GM21447 (cell line): ENCODE measurements around the gene PRSS56.

Experiments
- ATAC-seq: cut with Tn5 transposase; IDR thresholded peaks from one replicate; pipeline ENCODE4 v1.9.1; 2021; ENCODE audit not compliant: unreplicated experiment

Gene PRSS56

DNA sequence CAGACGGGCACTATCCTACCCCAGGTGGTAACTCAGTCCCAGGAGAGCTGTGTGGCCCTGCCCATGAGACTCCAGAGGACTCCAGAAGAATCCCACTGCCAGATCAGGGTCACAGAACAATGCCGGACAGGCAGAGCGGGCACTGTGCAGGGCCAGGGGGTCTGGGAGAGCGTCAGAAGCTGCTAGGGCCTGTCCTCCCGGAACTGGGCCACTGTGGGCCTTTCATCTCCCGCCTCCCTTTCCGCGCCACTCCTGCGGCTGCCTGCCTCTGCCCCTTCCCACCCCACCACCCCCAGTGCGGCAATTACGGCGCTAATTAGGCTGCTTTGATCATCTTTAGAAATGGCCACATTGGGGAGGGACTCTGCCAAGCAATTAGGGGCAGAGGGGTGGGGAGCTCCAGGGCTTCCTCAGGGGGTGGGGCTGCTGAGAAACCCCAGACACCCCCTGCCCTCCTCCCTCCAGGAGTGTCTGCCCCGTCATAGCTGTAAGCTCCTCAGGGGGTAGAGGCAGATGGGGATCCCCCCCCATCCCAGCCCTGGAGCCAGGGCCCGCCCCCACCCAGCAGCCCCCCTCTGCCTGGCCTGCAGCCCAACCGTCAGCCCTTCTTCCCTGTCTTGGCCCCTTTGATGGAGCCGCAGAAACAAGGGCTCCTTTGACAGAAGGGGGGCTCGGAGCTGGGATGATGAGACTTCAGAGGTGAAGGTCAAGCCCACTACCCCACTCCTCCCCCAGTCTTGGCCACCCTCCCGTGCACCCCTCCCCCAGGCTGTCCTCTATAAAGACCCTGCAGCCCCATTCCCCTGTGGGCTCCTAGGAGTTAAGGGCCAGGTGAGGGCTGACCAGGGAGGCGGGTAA, at the start of gene PRSS56:
Gene PRSS56 (plus strand): TSS at position 808 of the 858 bp plus-strand sequence. CDS start 211 bp downstream, outside the sequence.
- ATAC-seq = no peak

DNA sequence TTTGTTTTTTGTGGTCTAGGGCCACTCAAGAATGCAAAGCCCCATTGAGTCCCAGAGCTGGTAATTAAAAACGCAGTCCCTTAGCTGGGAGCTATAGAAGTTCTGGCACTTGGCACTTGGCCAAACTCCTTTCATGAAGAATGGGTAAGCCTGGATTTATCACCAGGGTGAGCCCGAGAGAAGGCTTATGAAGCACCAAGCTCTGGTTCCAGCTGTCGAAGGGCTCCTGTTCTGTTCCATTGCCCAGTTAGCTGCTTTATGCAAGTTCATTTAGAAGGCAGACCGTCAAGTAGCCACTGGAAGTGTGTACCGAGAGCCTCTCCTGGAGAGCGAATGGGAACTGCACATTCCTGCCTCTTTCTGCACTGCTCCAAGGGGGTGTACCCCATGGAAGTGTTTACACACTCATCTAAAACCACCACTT, 46.7 kb upstream of the PRSS56 start:
- no peak for ATAC-seq

DNA sequence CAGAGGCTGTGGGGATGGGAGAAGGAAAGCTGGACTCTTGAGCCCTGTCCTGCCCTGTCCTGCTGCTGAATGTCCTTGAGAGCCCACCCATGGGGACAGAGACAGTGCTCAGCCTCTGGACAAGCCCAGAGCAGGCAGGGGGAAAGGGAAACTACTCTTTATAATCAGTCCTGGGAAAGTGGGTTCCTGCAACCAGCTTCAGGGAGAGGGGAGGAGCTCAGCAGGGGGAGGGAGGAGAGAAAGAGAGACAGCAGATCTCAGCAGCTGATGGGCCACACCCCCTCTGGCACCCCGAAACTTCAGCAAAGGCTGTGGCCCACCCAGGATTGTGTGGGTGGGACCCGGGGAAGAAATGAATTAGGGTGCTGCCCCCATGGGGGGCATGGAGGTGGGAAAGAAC, 44.1 kb upstream of the PRSS56 start:
- no peak for ATAC-seq

DNA sequence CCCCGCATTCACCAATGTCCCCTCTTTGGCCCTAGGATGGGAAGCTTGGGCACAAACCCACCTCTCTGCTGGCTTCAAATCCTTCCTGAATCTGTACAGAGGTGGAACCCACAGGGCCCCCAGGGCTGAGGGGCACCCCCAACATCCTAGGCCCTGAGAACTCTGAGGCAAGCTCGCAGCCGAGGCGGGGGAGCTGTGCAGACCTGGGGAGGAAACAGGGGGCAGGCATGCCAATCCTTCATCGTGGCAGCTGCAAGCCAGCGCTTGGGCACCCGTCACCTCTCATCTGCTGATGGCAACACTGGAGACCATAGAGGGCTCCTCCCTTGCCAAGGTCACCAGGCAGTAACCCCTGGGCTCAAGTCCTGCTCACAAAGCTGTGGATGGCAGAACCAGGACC, 43.4 kb upstream of the PRSS56 start:
- no peak for ATAC-seq

DNA sequence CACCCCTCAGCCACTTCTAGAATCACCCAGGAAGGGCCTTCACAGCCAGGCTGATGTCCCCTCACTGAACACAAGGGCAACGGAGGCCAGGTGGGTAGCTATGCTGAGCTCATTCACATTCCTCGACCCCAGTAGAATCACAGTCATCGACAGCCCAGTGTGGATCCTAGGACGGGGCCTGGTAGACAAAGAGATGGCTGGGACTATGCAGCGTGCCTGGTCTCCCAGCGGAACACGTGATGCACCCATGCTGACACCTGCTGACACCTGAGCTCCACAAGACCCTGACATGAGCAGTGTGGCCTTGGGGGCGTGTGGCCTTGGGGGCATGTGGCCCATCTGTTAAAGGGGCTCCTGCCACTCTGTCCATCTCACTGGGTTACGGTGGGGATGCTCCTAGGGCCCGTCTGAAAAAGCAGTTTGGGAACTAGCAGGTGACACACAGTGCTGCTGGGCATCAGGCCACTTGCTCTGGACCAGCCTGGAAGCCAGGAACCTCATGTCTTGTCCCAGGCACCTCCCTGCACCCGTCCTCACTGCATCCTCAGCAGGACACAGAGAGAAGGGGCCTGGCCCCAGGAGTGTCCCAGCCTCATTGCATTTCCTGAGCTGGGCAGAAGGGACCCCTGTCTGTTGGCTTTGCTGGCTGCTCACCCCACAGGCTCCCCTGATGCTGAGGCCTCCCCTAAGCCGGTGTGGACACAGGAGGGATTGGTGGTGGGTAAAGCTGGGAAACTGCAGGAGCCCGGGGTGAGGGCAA, 42.3 kb upstream of the PRSS56 start:
- ATAC-seq = no peak

DNA sequence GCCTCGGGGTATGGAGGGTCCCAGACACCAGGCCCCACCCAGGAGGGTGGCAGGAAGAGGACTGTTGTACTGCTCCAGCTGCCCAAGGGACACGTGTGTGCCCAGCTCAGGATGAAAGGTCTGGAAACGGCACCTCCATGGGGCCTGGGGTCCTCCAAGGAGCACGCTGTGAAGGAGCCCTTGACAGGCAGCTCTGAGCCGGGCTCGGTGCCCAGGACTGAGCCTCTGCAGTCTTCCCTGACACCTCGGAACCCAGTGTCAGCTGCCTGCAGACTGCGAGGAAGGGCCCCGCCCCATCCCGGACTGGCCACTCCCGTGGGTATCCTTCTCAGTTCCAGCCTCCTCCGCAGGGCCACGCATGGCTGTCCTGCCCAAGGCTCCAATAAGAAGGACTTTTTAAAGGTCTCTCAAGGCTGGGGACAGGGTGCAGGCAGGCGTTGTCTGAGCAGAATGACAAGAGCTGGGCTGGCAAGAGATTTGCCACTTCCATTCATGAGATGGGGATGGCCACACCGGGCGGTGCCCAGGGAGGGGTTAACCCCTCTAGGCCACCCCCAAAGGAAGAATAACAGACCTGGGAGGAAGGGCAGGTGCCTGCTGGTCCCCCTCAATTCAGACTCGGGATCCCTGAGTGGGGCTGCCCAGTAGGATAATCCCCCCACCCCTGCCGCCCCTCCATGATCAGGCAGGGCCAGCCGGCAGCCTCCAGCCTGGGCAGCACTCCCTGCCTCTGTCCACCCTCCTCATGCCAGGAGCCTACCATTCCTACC, 41.4 kb upstream of the PRSS56 start:
- ATAC-seq = no peak

DNA sequence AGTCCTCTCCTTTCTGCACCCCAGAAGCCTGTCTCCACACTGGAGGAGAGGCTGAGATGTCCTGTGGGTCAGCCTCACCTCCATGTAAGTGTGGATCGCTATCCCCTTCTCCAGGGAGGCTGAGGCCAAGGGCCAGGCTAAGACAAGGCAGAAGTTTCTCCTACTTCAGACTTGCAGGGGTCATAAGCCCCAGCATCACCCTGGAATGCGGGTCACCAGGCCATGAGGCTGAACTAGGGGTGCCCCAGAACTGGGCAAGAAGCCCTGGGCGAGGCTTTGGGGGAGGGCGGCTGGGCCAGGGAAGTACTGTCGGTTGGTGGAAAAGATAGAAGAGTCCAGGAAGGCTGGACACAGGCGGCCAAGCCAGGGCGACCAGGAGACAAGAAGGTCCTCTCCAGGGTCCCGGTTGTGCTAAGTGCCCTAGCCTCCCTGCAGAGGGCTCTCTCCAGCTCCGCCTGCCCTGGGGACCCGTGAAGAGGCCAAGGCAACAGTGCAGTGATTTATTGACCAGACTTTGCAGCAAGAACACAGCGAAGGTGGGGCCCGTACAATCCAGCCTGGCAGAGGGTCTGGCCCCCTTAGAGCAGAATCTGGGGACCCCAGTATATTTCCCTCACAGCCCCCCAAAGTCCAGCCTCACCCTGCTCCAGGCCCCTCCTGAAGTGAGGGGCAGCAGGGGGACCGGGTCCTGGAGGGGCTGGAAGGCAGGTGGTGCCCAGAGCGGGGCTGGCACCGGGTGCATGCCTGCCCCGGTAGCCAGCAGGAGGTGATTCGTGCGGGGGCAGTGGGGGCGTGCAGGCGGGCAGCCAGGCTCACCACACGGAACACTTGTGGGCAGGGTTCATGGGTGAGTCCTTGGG, 40.6 kb upstream of the PRSS56 start:
- ATAC-seq = no peak

DNA sequence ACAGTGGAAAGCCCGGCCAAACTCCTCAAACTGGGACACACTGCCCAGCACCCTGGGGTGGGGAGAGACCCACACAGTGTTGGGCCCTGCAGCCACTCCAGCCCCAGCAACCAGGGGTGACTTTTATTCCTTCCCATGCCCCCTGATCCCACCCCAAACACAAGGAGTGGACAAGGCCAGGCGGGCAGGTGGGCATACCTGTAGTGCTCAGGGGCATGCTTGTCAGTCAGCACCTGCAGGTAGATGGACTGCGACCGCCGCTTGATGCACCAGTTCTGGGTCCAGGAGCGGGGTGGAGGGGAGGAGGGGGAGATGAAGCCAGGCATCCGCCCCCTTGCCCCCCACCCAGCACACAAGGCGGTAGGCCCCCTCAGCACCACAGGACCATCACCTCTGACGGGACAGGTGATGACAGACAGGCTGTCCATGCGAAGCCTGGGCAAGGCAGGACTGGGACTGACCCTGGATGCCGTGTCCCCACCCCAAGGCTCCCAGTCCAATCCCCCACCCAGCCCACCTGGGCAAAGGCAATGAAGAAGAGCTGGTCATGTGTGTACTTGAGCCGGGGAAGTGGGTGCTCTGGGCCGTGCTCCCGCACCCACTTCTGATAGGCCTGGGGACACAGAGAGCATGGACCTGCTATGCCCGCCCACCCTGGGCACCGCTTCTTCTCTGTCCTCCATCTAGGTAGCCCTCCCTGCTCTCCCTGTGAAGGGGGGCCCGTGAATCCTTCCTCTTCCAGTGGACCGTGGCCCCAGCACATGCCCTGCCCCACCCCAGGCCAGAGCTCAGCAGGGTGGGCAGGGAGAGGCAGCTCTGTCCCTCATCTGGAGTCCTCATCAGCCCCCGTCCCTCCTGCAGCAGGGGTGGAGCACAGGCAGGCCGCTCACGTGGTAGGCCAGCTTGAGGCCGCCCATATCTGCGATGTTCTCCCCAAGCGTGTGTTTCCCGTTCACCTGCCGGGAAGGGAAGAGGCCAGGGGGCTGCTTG, 39.7 kb upstream of the PRSS56 start:
- no peak for ATAC-seq

DNA sequence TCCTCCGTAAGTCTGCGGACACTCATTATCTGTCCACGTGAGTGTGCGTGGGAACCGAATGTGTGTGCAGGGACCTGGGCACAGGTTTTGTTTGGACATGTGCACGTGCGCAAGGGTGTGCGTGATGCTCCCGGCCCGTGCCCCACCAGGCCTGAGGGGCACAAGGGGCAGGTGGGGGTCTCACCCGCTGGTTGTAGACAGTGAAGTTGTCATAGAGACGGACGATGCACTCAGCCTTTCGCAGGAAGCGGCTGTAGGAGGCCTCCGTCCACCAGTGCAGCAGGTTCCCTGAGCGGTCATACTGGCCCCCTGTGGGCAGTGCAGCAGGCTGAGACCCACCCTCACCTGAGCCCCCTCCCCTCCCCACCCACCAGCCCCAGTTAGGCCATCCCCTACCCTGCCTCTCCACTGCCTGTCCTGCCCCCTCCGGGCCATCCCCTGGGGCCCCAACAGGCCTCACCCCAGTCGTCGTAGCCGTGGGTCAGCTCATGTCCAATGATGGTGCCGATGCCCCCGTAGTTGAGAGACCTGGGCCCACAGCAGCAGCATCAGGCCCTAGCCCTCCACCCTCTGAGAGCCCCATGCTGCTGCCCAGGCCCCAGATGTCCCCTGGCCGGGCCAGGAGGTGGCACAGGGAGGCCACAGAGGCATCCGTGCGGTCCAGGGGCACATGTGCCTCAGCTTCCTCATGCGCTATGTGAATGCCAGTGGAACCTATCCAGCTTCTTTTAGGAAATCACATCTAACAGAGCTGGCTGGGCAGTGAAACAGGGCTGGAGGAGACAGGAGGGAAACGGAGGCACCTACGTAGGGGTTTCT, 38.7 kb upstream of the PRSS56 start:
- no peak for ATAC-seq

DNA sequence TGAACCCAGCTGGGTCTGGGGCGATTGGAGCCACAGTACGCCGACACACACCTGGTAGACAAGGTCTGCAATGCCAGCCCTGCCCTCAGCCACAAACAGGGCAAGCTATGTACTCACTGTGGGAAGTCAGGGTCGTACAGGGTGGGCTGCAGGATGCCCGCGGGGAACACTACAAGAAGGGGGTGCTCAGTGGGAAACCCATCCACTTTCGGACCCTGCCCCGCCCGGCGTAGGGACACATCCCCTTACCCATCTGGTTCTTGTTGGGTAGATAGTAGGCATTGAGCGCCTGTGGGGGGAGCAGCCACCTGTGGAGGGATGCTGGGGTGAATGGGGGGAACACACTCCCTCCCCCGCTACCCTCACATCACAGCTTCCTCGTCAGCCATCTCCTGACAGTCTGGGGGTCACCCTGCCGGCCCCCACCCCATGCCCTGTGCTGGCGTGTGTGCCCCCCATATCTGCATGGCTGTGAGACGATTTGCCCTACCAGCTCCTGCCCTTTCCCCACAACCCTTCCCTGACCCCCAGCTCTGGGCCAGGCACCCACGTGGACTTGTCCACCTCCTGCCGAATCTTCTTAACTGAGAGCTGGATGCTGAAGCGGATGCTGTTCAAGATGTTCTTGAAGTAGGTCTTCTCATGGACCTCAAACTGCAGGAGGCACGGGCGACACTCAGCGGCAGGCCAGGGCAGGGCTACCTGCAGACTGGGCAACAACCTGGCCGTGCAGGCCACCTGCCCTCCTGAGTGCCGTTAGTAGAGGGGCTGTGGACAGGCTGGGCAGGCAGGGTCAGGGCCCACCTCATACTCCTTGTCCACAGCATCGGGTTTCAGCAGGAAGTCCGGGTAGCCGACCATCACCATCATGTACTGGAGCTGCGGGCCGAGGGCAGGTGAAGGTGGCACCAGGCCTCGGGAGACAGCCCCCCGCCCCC, 37.6 kb upstream of the PRSS56 start:
- ATAC-seq = no peak

DNA sequence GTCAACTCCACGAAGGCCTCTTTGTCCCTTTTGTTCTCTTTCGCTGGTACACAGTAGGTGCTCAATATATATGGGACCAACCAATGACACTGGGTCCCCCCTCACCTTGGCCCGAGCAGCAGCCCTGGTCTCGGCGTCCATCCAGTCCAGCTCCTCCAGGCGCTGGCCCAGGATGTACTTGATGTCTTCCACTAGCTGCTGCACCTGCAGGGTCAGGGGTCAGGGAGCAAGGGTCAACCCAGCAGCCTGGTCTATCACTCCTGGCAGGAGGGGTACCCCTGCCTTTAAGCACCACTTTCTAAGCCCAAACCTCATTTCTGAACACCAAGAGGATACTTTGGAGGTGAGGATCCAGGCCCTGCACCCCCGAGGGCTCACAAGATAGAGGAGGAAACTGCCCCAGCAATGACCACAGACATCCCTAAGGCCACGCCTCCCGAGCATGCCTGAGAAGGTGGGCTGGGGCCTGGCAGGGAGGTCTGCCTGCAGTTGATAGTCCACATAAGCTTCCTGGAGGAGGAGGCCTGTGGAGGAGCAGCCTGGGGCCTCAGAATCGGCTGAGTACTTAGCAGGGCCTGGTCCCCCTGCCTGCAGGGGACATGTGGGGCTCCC, 36.8 kb upstream of the PRSS56 start:
- ATAC-seq = no peak

DNA sequence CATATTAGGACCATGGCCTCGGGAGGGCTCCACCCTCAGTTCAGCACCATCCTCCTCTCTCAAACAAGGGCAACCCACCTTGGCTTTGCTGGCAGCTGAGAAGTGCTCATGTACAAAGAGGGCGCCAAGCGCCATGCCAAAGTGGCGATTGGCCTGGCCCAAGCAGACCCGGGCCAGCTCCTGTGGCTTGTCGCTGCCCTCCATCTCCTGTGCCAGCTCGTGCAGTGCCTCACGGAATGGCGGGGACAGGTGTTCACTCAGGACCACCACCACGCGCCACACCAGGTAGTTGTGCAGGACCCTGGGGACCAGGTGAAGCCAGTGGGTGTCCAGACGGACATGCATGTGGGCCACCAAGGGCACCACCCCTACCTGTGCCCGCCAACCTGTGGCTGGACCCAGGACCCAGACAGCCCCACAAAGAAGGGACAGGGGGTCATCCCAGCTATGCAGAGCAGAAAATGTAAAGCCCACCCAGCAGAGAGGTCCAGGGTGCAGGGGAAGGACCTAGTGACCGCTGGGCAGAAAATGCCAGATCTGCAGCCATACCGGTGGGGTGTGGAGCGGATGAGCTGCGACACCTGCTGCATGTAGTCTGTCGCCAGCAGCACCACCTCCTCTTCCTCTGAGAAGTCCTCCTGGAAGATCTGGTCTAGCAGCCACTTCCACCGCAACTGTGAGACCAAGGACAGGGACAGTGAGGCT, 36.1 kb upstream of the PRSS56 start:
- ATAC-seq = no peak

DNA sequence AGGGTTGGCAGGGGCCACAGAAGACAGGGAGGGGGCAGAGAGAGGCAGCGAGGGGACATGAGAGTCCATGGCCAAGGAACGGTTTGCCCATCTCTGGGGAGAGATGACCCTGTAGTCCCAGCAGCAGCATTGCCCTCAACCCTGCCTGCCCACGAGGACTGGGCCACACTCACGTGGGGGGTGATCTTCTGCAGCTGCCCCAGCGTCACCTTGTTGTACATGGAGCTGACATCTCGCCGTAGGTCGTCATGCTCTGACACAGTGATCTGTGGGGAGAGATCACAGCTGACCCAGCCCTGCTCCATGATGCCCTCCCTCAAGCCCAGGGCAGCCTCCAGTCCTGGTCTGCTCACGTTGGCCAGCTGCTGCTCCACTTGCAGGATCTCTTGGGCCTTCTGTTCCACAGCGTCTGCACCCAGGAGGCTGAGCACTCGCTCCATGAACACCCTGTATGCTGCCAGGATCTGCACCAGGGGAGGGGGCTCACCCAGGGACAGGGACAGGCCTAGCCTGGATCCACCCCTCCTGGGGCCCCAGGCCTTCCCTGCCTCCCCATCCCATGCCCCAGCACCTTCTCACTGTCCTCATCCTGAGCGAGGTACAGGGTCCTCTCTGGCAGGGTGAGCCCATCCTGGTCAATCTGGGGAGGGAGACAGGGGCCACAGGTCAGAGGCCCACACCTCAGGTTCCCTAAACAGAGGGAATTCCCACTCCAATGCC, 35.4 kb upstream of the PRSS56 start:
- no peak for ATAC-seq

DNA sequence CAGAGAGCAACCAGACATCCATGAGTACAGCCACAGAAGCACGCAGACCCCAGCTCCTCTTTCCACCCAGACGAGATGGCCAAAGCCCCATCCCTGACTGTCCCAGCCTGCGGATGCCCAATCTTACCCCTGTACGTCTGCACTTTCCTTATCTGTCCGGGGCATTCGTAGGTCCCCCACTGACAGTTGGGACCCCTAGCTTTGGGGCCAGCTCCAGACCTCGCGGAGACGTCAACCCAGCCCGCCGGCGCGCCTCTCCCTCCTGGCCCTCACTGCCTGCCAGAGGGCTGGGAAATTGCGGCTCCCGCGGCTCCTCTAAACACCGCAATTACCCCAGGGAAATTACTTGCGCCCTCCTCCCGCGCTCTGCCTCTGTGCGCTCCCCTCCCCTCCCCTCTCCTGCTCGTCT, 34.8 kb upstream of the PRSS56 start:
- ATAC-seq = no peak

DNA sequence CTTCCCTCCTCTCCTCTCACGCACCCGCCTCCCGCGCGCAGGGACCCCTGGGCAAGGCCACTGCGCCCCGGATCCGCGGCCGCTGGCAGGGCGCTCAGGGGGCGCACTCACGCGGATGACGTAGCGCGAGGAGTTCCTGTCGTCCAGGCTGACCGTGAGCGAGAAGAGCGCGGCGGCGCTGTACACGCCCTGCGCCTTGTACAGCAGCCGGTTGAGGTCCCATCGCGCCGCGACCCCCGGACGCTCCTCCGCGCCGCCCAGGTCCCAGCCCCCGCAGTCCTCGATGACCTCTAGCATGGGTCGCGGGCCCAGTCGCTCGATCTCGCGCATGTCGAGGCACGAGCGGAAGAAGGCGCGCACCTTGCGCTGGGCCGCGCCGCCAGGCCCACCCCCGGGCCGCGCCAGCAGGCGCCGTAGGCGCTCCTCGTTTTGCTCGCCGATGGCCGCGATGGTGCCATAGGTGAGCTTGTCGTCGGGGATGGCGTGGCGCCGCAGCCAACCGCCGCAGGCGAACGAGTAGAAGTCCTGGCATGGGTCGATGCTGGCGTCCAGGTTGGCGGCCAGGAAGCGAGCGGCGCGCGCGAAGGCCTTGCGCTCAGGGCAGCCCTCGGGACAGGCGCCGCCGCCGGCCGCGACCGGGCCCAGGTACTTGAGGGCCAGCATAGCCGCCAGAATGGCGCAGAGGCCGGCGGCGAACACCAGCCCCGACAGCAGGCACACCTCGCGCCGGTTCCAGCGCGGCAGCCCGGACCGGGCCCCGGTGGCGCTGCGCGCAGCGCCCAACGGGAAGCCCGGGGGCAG, 34.2 kb upstream of the PRSS56 start:
- no peak for ATAC-seq
